Progenitor cell of endocrine pancreas (in vitro differentiated cells): ENCODE data around the gene SMARCA4. TPM values are rescaled to one million over a fixed set of nuclear protein-coding genes. Genes with fewer than 3 reads are reported as not detected.

Experiments
- DNase-seq: peaks from one replicate; pipeline ENCODE4 v3.0.0; 2021; ENCODE audit warnings: low spot score; ENCODE audit not compliant: unreplicated experiment
- H3K27ac Mint-ChIP-seq: 2 replicates; pipeline ENCODE4 v1.8.0; 2021; ENCODE audit warnings: mild to moderate bottlenecking, moderate library complexity, mixed read lengths
- H3K27me3 Mint-ChIP-seq: 2 replicates; pipeline ENCODE4 v1.8.0; 2021; ENCODE audit warnings: mixed read lengths
- H3K36me3 Mint-ChIP-seq: 2 replicates; pipeline ENCODE4 v1.8.0; 2022; ENCODE audit warnings: mixed read lengths; ENCODE audit not compliant: insufficient read depth
- H3K4me1 Mint-ChIP-seq: 2 replicates; pipeline ENCODE4 v1.8.0; 2021; ENCODE audit warnings: low read depth, mixed read lengths
- H3K4me3 Mint-ChIP-seq: 2 replicates; pipeline ENCODE4 v1.8.0; 2021; ENCODE audit warnings: low read depth, mild to moderate bottlenecking, moderate library complexity, mixed read lengths
- H3K9me3 Mint-ChIP-seq: 2 replicates; pipeline ENCODE4 v1.8.0; 2021; ENCODE audit warnings: low read depth, mixed read lengths
- total RNA-seq: library from RNA; stranded (reverse); gene quantifications from 2 replicates; pipeline ENCODE4 v1.2.1, GENCODE V29; 2021
- TF ChIP-seq, protein P1 (sequence below): fragments of 200-600 bp; sonication (generic); IDR thresholded peaks from one replicate; pipeline ENCODE4 v1.5.0; 2021; ENCODE audit warnings: antibody characterized with exemption, mild to moderate bottlenecking; ENCODE audit not compliant: unreplicated experiment

SMARCA4 gene
- total RNA-seq, 1 donor from 2014 or later, result 334 TPM

DNA sequence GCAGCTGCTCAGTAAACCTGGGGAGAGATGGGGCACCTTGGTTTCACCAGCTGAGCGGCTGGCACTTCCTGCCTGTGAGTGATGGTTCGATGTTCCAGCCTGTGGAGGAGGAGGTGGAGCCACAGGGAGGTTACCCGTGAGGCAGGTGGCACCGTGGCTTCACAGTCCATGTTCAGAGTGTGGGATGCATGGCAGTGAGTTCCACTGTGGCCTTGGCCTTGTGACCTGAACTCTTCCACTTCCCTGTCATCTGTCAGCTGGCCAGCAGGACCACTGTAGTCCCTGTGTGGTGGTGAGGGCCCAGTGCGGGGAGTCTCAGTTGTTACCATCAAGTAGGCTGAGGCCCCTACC is 16.9 kb downstream of the SMARCA4 start:
- DNase-seq, result no peak
- peaks cover 16% of the 10 kb centered on the region for H3K4me1 Mint-ChIP-seq
- TF ChIP-seq, protein P1, sequence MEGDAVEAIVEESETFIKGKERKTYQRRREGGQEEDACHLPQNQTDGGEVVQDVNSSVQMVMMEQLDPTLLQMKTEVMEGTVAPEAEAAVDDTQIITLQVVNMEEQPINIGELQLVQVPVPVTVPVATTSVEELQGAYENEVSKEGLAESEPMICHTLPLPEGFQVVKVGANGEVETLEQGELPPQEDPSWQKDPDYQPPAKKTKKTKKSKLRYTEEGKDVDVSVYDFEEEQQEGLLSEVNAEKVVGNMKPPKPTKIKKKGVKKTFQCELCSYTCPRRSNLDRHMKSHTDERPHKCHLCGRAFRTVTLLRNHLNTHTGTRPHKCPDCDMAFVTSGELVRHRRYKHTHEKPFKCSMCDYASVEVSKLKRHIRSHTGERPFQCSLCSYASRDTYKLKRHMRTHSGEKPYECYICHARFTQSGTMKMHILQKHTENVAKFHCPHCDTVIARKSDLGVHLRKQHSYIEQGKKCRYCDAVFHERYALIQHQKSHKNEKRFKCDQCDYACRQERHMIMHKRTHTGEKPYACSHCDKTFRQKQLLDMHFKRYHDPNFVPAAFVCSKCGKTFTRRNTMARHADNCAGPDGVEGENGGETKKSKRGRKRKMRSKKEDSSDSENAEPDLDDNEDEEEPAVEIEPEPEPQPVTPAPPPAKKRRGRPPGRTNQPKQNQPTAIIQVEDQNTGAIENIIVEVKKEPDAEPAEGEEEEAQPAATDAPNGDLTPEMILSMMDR, result no peak
- H3K9me3 Mint-ChIP-seq, result no peaks in the 10 kb centered on the region
- no peaks in the 10 kb centered on the region for H3K27me3 Mint-ChIP-seq
- H3K27ac Mint-ChIP-seq, result no peak overlapping the region
- peaks cover 13% of the 10 kb centered on the region for H3K36me3 Mint-ChIP-seq
- H3K4me3 Mint-ChIP-seq, result no peak overlapping the region

DNA sequence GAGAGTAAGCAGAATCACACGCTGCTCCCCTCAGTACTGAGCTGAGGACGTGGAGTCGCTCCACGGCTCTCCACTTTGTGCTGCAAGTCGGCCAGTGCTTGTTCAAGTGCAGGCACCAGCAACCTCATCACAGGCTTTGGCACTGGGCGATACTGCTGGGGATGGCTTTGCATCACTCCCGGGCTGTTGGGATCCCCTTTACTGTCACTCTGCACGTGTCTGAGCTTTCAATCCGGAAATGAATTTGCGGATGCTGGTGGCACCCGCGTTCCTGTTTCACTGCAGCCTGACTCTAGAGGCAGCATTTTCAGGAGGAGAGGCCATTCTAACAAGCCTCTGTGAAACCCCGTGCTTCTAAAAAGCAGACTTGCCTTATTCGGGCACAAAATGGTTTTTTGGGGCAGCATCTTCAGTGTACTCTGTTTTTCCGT is 19.1 kb downstream of the SMARCA4 start:
- TF ChIP-seq, protein P1, result no peak
- peaks cover 5% of the 10 kb centered on the region for H3K36me3 Mint-ChIP-seq
- no peak overlapping the region for H3K4me3 Mint-ChIP-seq
- peak overlapping the region; percentile 11 for H3K27ac Mint-ChIP-seq
- no peaks in the 10 kb centered on the region for H3K9me3 Mint-ChIP-seq
- H3K27me3 Mint-ChIP-seq, result no peaks in the 10 kb centered on the region
- no peak for DNase-seq
- peaks cover 10% of the 10 kb centered on the region for H3K4me1 Mint-ChIP-seq

DNA sequence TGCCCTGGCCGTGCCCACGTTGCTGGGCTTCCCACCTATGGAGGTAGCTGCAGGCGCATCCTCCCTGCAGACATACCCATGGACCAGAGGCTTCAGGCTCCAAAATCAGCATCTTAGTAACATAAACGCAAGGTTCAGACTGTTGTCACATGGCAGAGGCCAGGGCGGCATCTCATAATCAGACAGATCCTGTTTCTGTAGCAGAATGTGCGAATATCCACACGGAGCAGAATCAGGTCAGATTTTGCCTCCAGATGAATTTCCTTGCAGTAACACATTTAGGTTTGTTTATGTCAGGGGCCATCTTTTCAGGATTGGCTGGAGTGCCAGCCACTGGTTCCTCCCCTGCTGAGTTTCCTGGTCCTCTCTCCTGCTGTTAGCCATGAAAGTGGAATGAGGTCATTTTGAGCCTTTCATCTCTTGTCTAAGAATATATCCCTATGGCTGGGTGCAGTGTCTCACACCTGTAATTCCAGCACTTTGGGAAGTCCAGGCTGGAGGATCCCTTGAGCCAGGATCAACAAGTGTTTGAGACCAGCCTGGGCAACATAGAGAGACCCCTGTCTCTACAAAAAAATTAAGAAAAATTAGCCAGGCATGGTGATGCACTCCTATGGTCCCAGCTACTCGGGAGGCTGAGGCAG is 20.5 kb downstream of the SMARCA4 start:
- Mint-ChIP-seq H3K36me3 (peaks cover 6% of the 10 kb centered on the region), H3K9me3 (no peaks in the 10 kb centered on the region), H3K27ac (no peak overlapping the region), H3K4me1 (peaks cover 3% of the 10 kb centered on the region), H3K27me3 (no peaks in the 10 kb centered on the region), H3K4me3 (no peak overlapping the region)
- TF ChIP-seq, protein P1, result no peak
- DNase-seq, result no peak

DNA sequence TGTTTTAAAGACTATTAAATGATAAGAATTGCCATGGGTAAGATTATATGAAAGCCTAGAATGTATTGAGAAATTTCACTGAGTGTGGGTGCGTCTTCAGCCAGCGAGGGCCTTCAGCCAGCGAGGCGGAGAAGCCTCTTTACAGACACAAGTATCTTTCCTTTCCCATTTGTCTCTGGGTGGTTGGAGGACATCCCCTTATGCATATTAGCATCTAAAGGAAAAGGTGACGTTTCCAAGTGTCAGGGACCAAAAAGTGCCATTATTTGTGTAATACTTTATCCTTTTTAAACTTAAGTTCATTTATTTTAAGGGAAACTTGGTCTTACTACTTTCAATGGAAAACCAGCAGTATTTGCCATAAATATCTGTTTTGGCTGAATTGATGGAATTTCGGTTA is 22.2 kb downstream of the SMARCA4 start:
- Mint-ChIP-seq H3K27me3 (no peaks in the 10 kb centered on the region), H3K4me1 (peaks cover under 1% of the 10 kb centered on the region)

DNA sequence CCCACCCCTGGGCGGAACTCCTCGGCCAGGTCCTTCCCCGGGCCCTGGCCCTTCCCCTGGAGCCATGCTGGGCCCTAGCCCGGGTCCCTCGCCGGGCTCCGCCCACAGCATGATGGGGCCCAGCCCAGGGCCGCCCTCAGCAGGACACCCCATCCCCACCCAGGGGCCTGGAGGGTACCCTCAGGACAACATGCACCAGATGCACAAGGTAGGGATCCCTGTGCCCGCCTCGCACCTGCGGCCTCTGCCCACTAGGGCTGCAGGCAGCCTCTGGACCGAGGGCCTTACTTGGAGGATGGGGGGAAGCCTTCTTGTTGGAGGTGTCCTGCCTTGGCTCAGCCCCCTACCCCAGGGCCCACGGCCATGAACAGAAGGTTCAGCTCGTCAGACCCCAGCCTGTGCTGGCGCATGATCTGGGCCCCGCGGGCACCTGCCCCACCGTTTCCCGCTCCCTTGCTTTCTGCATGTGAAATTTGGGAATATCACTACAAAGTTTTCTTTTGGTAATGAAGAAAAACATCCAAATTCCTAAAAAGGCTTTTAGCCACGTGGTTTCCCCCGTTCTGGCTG is 23.4 kb downstream of the SMARCA4 start:
- no peaks in the 10 kb centered on the region for H3K4me1 Mint-ChIP-seq
- H3K27ac Mint-ChIP-seq, result no peak overlapping the region
- H3K27me3 Mint-ChIP-seq, result no peaks in the 10 kb centered on the region
- peaks cover 14% of the 10 kb centered on the region for H3K36me3 Mint-ChIP-seq
- H3K9me3 Mint-ChIP-seq, result no peaks in the 10 kb centered on the region
- no peak overlapping the region for H3K4me3 Mint-ChIP-seq
- TF ChIP-seq, protein P1, result peak; percentile 19
- no peak for DNase-seq

More for the DNA sequence above, 22.2 kb downstream of the SMARCA4 start:
- TF ChIP-seq, protein P1, result no peak
- DNase-seq, result no peak
- Mint-ChIP-seq H3K36me3 (peaks cover 10% of the 10 kb centered on the region), H3K27ac (no peak overlapping the region), H3K4me3 (no peak overlapping the region), H3K9me3 (no peaks in the 10 kb centered on the region)
